ENCODE results near the gene MX1. TPM values are rescaled to one million over a fixed set of nuclear protein-coding genes. Genes with fewer than 3 reads are reported as not detected.
"Not testable (repeated sequence)": the region's sequence is repeated elsewhere in the genome, so short reads cannot be mapped to it uniquely, and the experiment has no call there.

The MX1 gene
- total RNA-seq, 2 experiments from 2014 or later: 682 to 702 TPM

DNA sequence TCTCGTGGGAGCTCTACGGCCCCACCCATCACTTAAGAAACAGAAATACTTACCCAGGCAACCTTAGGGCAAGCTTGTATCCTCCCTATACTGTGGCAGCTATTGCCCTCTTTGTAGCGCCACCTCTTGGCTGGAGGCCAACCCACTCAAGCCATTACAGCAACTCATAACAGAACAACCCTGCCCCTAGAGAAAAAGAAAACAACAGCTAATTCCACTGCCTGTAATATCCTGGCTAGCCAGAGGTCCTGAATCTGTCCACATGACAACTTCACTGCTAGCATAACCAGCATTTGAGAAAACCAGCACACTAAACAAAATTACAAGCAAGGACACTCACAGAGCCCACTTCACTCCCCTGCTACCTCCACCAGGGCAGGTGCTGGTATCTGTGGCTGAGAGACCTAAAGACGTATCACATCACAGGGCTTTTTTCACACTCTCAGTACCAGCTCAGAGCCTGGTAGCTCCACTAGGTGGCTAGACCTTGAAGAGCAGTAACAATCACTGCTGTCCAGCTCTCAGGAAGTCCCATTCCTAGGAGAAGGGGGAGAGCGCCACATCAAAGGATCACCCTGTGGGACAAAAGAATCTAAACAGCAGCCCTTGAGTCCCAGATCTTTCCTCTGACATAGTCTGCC is 14.5 kb upstream of the MX1 start:
- no peak overlapping the region for H3K27ac Mint-ChIP-seq
- H3K4me3 Mint-ChIP-seq: no peak overlapping the region
- peaks cover 47% of the 10 kb centered on the region for H3K27me3 Mint-ChIP-seq
- H3K9me3 Mint-ChIP-seq: peaks cover 26% of the 10 kb centered on the region
- peak; percentile 34 for DNase-seq
- H3K4me1 Mint-ChIP-seq: peaks cover 9% of the 10 kb centered on the region
- ChIA-PET CTCF (interaction anchor here (1.0 to 2.4 kb wide), 6 partner anchors 10 to 128 kb away, joined by 3 to 9 read pairs (median 4); partner anchors contain the start of gene MX1), POLR2A (interaction anchor here (0.7 to 2.3 kb wide), 5 partner anchors 11 to 41 kb away, joined by 3 to 14 read pairs (median 4); partner anchors contain the start of gene MX1)
- peaks cover 67% of the 10 kb centered on the region for H3K36me3 Mint-ChIP-seq (ENCODE audit: low read depth)

DNA sequence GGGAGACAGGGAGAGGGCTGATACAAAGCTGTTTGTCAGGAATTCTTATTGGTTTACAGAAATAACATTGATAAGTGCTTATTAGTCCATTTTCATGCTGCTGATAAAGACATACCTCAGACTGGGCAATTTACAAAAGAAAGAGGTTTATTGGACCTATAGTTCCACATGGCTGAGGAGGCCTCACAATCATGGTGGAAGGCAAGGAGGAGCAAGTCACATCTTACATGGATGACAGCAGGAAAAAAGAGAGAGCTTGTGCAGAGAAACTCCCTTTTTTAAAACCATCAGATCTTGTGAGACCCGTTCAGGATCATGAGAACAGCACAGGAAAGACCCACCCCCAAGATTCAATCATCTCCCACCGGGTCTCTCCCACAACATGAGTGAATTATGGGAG is 8.5 kb upstream of the MX1 start:
- Mint-ChIP-seq H3K36me3 (ENCODE audit: low read depth) (peaks cover 22% of the 10 kb centered on the region), H3K9me3 (peaks cover 20% of the 10 kb centered on the region), H3K27me3 (peaks cover 37% of the 10 kb centered on the region), H3K4me1 (peaks cover 33% of the 10 kb centered on the region)
- not testable (repeated sequence) for H3K4me3 Mint-ChIP-seq, DNase-seq, H3K27ac Mint-ChIP-seq
- ChIA-PET CTCF (interaction anchor here (0.9 to 1.6 kb wide), 3 partner anchors 8 to 134 kb away, joined by 3 to 5 read pairs (median 3); no protein-coding TSS in a partner anchor), POLR2A (interaction anchor here (0.8 to 2.4 kb wide), 4 partner anchors 8 to 56 kb away, joined by 4 to 17 read pairs (median 10); partner anchors contain the start of genes MX1 and MX2)

DNA sequence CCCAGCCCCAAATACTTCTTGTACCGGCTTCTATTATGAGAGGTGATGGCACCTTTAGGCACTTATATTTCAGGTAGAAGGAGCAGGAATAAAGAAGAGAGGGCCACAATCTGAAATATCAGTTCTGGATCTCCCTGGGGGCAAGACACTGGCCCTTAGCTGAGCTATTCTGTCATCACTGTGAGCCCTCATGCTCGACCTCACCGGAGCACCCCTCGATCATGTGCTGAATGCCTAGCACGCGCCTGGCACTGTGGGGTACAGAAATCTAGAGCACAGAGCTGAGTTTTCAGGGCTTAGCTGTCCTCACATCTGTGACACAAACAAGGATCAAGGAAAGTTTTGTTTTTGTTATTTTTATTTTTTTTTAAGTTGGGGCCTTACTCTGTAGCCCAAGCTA is 7.6 kb upstream of the MX1 start:
- H3K36me3 Mint-ChIP-seq (ENCODE audit: low read depth): peaks cover 23% of the 10 kb centered on the region
- POLR2A ChIA-PET: interaction anchor here (0.8 to 2.4 kb wide), 6 partner anchors 8 to 56 kb away, joined by 3 to 17 read pairs (median 5); partner anchors contain the start of genes MX1 and MX2
- H3K4me1 Mint-ChIP-seq: peaks cover 42% of the 10 kb centered on the region
- H3K27ac Mint-ChIP-seq: peak overlapping the region; percentile 58
- peaks cover 12% of the 10 kb centered on the region for H3K9me3 Mint-ChIP-seq
- H3K27me3 Mint-ChIP-seq: peaks cover 28% of the 10 kb centered on the region
- H3K4me3 Mint-ChIP-seq: no peak overlapping the region
- no peak for DNase-seq
- CTCF ChIA-PET: interaction anchor here (0.8 to 1.6 kb wide), 3 partner anchors 8 to 135 kb away, joined by 3 to 5 read pairs (median 3); no protein-coding TSS in a partner anchor

DNA sequence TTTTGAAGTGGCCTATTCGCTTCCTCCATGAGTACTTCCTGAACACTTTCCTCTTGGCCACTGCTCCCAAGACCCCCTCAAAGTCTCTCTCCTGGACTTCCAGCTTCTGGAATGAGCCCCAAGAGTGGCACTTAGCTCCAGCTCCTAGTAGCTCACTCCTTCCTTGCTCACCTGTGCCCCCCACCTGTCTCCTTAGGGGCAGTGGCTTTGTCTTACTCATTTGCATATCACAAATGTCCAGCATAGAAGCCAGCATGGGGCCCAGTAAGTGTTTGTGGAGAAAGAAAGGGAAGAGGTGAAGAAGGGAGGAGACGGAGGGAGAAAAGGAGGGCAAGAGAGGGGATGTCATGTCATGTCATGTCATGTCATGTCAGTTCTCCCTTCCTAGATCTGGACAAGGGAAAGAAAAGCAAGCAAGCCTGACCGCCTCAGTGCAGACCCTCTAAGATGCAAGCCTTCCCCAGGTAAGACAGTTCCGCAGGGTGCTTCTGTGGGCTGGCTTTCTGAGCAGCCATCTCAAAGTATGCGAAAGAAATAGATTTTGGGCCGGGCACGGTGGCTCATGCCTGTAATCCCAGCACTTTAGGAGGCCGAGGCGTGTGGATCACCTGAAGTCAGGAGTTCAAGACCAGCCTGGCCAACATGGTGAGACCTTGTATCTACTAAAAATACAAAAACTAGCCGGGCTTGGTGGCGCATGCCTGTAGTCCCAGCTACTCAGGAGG is 6.9 kb upstream of the MX1 start:
- H3K9me3 Mint-ChIP-seq: peaks cover 9% of the 10 kb centered on the region
- CTCF ChIA-PET: interaction anchor here (1.1 to 1.2 kb wide), 2 partner anchors 9 to 50 kb away, joined by 3 to 5 read pairs; no protein-coding TSS in a partner anchor
- peaks cover 21% of the 10 kb centered on the region for H3K27me3 Mint-ChIP-seq
- H3K4me3 Mint-ChIP-seq: no peak overlapping the region
- H3K27ac Mint-ChIP-seq: peak overlapping the region; percentile 58
- POLR2A ChIA-PET: interaction anchor here (0.9 to 2.4 kb wide), 4 partner anchors 8 to 57 kb away, joined by 3 to 17 read pairs (median 9); partner anchors contain the start of gene MX2
- peaks cover 26% of the 10 kb centered on the region for H3K36me3 Mint-ChIP-seq (ENCODE audit: low read depth)
- peaks cover 49% of the 10 kb centered on the region for H3K4me1 Mint-ChIP-seq
- no peak for DNase-seq

DNA sequence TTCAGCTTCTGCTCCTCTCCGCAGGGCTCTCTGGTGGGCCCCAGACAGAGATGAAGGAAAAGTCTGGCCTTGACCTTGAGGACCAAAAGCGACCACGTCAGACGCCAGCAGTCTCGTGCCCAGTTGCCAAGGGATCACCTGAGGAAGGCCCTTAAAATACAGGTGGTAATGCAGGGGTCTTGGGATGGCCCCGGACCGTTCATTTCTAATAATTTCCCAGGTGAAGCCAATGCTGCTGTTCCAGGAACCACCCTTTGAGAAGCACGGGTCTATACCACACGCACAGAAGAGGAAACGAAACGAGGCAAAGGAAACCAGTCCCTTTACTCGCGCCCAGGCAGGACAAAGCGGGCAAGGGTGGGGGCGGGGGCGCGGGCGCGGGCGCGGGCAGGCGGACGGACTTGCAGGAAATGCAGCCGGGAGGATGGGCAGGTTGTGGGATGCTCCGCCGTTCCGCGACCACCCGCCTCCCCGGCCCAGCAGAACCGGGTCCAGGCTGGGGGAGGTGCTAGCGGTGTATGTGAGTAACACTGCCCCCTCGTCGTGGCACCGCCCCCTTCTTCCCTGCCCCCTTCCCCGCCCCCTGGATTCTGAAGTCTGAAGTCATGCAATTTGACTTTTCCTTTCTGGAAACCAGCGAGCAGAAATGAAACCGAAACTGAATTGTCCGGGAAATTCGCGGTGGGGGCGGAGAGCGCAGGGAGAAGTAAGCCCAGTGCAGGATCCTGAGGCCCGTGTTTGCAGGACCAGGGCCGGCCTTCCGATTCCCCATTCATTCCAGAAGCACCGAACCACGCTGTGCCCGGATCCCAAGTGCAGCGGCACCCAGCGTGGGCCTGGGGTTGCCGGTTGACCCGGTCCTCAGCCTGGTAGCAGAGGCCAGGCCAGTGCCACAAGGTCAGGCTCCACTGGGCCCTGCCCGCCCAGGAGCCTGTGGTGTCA is 5.8 kb upstream of the MX1 start:
- peak; percentile 70 for DNase-seq
- CTCF ChIA-PET: interaction anchor here (1.1 kb wide), 1 partner anchor 51 kb away, joined by 5 read pairs; no protein-coding TSS in a partner anchor
- Mint-ChIP-seq H3K27me3 (peaks cover 10% of the 10 kb centered on the region), H3K27ac (peak overlapping the region; percentile 82), H3K4me1 (peaks cover 60% of the 10 kb centered on the region), H3K4me3 (peak overlapping the region; percentile 82), H3K36me3 (ENCODE audit: low read depth) (peaks cover 29% of the 10 kb centered on the region), H3K9me3 (peaks cover 5% of the 10 kb centered on the region)
- POLR2A ChIA-PET: interaction anchor here (1.4 to 2.4 kb wide), 2 partner anchors 32 to 58 kb away, joined by 4 to 14 read pairs; partner anchors contain the start of gene MX2

DNA sequence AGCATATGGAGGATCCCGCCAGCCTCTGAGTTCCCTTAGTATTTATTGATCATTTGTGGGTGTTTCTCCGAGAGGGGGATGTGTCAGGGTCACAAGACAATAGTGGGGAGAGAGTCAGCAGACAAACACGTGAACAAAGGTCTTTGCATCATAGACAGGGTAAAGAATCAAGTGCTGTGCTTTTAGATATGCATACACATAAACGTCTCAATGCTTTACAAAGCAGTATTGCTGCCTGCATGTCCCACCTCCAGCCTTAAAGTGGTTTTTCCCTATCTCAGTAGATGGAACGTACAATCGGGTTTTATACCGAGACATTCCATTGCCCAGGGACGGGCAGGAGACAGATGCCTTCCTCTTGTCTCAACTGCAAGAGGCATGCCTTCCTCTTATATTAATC is 5.0 kb upstream of the MX1 start:
- H3K27ac Mint-ChIP-seq: peak overlapping the region; percentile 82
- CTCF ChIA-PET, H3K9me3 Mint-ChIP-seq, H3K27me3 Mint-ChIP-seq, POLR2A ChIA-PET, DNase-seq: not testable (repeated sequence)
- peaks cover 67% of the 10 kb centered on the region for H3K4me1 Mint-ChIP-seq
- H3K4me3 Mint-ChIP-seq: peak overlapping the region; percentile 82
- H3K36me3 Mint-ChIP-seq (ENCODE audit: low read depth): peaks cover 35% of the 10 kb centered on the region

DNA sequence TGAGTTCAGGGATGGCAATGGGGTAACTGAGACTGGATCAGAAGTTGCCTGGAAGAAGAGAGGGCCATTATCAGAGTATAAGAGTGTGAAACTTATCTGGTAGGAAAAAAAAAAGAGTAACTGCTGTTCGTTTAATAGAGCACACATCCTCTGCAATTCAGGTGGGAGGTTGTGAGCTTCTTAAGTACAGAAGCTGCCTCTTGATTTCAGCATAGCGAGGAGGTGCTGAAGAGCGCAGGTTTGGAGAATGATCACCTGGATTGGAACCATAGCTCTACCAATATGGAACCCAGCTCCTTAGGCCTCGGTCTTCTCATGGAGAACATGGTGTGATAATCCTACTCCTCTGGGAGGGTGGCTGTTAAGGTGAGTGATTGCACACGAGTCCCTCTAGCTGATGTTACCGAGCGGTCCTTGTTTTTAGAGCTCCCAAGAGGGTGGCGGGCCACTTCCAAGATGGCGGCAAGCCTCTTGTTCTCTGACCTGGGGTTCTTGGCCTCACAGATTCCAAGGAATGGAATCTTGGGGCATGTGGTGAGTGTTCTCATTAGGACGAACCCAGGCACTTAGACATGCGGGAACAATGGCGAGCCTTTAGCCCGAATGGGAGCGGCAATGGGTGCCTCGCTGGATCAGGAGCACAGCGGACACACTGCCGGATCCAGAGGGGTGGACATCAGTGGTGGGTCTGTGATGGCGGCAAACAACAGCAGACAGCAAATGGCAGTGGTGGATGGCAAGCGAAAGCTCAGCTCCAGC is 3.3 kb upstream of the MX1 start:
- Mint-ChIP-seq H3K9me3 (peaks cover 3% of the 10 kb centered on the region), H3K4me3 (no peak overlapping the region), H3K36me3 (ENCODE audit: low read depth) (peaks cover 51% of the 10 kb centered on the region), H3K27me3 (no peaks in the 10 kb centered on the region), H3K27ac (peak overlapping the region; percentile 40), H3K4me1 (peaks cover 73% of the 10 kb centered on the region)
- ChIA-PET POLR2A (interaction anchor here (0.7 to 5.4 kb wide), 3 partner anchors 11 to 62 kb away, joined by 3 to 116 read pairs (median 10); partner anchors contain the start of gene MX2), CTCF (interaction anchor here (1.3 kb wide), 1 partner anchor 11 kb away, joined by 4 read pairs; no protein-coding TSS in a partner anchor)
- no peak for DNase-seq

DNA sequence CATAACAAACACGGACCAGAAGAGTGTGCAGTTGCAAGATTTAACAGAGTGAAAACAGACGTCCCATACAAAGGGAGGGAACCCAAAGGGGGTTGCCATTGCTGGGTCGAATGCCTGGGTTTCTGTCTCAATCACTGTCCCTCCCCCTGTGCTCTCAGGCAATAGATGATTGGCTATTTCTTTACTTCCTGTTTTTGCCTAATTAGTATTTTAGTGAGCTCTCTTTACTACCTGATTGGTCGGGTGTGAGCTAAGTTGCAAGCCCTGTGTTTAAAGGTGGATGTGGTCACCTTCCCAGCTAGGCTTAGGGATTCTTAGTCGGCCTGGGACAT is 2.8 kb upstream of the MX1 start:
- POLR2A ChIA-PET: interaction anchor here (3.2 to 5.4 kb wide), 2 partner anchors 54 to 62 kb away, joined by 42 to 116 read pairs; partner anchors contain the start of gene MX2
- not testable (repeated sequence) for H3K9me3 Mint-ChIP-seq, DNase-seq, H3K27me3 Mint-ChIP-seq, H3K4me3 Mint-ChIP-seq
- CTCF ChIA-PET: interaction anchor here (1.2 to 1.3 kb wide), 2 partner anchors 11 to 54 kb away, joined by 3 to 4 read pairs; no protein-coding TSS in a partner anchor
- Mint-ChIP-seq H3K36me3 (ENCODE audit: low read depth) (peaks cover 57% of the 10 kb centered on the region), H3K4me1 (peaks cover 78% of the 10 kb centered on the region), H3K27ac (peak overlapping the region; percentile 75)

DNA sequence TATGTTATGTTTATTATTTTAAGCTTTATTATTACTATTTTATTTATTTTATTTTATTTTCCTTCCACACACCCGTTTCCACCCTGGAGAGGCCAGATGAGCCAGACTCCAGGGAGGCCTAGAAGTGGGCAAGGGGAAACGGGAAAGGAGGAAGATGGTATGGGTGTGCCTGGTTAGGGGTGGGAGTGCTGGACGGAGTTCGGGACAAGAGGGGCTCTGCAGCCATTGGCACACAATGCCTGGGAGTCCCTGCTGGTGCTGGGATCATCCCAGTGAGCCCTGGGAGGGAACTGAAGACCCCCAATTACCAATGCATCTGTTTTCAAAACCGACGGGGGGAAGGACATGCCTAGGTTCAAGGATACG is 468 bp upstream of the MX1 start:
- peaks cover 78% of the 10 kb centered on the region for H3K36me3 Mint-ChIP-seq (ENCODE audit: low read depth)
- CTCF ChIA-PET: interaction anchor here (2.6 to 2.7 kb wide), 2 partner anchors 14 to 63 kb away, joined by 9 to 10 read pairs; partner anchors contain the start of gene MX2

DNA sequence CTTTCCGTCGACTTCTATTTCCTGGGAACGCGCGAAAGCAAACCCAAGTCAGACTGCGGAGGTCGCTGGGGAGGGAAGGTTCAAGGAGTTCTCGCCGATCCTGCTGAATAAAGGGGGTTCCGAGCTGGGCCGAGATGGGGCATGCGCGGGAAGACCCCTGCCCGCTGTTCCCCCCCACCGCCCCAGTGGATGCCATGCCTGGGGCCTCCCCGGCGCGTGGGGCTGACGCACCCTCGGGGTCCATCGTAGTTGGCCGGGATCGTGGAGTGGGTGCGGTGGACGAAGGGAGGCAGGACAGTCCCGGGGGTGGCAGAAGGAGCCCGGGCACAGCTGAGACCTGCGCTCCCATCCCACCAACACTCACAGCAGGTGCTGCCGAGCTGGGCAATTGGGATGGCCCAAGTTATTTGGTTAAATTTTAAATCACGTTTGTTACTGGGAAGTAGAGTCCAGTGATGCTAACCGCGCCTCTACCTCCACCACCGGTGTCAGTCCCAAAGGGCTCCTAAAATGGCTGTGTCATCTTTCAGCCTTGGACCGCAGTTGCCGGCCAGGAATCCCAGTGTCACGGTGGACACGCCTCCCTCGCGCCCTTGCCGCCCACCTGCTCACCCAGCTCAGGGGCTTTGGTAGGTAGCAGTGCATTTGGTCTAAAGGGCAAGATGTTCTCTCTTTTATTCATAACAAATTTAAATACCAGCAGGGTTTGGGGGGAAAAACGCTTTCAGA is 801 bp downstream of the MX1 start:
- Mint-ChIP-seq H3K4me1 (peaks cover 82% of the 10 kb centered on the region), H3K27me3 (no peaks in the 10 kb centered on the region), H3K4me3 (peak overlapping the region; percentile 97), H3K36me3 (ENCODE audit: low read depth) (peaks cover 82% of the 10 kb centered on the region), H3K27ac (peak overlapping the region; percentile 100), H3K9me3 (no peaks in the 10 kb centered on the region)
- ChIA-PET CTCF (interaction anchor here (1.1 to 2.6 kb wide), 4 partner anchors 12 to 143 kb away, joined by 3 to 9 read pairs (median 4); no protein-coding TSS in a partner anchor), POLR2A (interaction anchor here (0.8 to 5.4 kb wide), 12 partner anchors 8 to 66 kb away, joined by 3 to 116 read pairs (median 4); partner anchors contain the start of gene MX2)
- DNase-seq: no peak

More for the DNA sequence above, 468 bp upstream of the MX1 start:
- Mint-ChIP-seq H3K27ac (peak overlapping the region; percentile 100), H3K4me1 (peaks cover 86% of the 10 kb centered on the region), H3K4me3 (peak overlapping the region; percentile 97), H3K9me3 (no peaks in the 10 kb centered on the region), H3K27me3 (no peaks in the 10 kb centered on the region)
- no peak for DNase-seq
- POLR2A ChIA-PET: interaction anchor here (0.6 to 5.4 kb wide), 25 partner anchors 8 to 808 kb away, joined by 3 to 116 read pairs (median 4); partner anchors contain the start of gene MX2

DNA sequence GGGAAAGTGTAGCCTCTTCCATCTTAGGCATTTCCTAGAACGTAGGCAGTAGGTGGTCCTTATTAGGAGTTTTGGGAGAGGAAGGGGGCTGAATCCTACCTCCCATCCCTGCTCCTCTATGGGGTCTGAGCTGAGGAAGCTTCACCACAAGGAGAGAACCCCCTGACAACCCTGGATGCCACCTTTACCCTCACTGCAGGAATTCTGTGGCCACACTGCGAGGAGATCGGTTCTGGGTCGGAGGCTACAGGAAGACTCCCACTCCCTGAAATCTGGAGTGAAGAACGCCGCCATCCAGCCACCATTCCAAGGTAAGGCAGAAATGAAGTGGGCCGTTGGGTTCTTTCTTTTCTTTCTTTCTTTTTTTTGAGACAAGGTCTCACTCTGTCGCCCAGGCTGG is 1.5 kb downstream of the MX1 start:
- peaks cover 82% of the 10 kb centered on the region for H3K4me1 Mint-ChIP-seq
- H3K9me3 Mint-ChIP-seq: no peaks in the 10 kb centered on the region
- H3K27ac Mint-ChIP-seq: peak overlapping the region; percentile 100
- DNase-seq: no peak
- no peaks in the 10 kb centered on the region for H3K27me3 Mint-ChIP-seq
- CTCF ChIA-PET: interaction anchor here (1.1 to 2.6 kb wide), 3 partner anchors 11 to 144 kb away, joined by 3 to 9 read pairs (median 4); no protein-coding TSS in a partner anchor
- H3K4me3 Mint-ChIP-seq: peak overlapping the region; percentile 97
- peaks cover 82% of the 10 kb centered on the region for H3K36me3 Mint-ChIP-seq (ENCODE audit: low read depth)
- POLR2A ChIA-PET: interaction anchor here (0.9 to 5.4 kb wide), 9 partner anchors 9 to 66 kb away, joined by 3 to 116 read pairs (median 4); partner anchors contain the start of gene MX2
